GM18867 (cell line): ENCODE results near the gene EXOC3L4.
A peak's percentile ranks its signal among the peaks of the same experiment; 100 is the strongest.

ENCODE experiments used
- ATAC-seq: cut with Tn5 transposase; IDR thresholded peaks from one replicate; pipeline ENCODE4 v1.9.1; 2021; ENCODE audit warnings: mild to moderate bottlenecking, moderate library complexity; ENCODE audit not compliant: unreplicated experiment

EXOC3L4 gene

GRCh38 chr14:103131580-103131979, 37.1 kb downstream of the EXOC3L4 start:
- ATAC-seq, result no peak

- ATAC-seq, result no peak
These were observed 38.1 kb downstream of the EXOC3L4 start for GRCh38 chr14:103132381-103133209.

GRCh38 chr14:103133210-103134140, 39.0 kb downstream of the EXOC3L4 start:
- ATAC-seq, result no peak

GRCh38 chr14:103134405-103134804, 39.9 kb downstream of the EXOC3L4 start:
- ATAC-seq, result no peak

- no peak for ATAC-seq
These were observed 40.4 kb downstream of the EXOC3L4 start for GRCh38 chr14:103134919-103135318.

GRCh38 chr14:103135333-103136260, 41.1 kb downstream of the EXOC3L4 start:
- ATAC-seq, result no peak

GRCh38 chr14:103136388-103137271, 42.1 kb downstream of the EXOC3L4 start:
- ATAC-seq, result no peak

- ATAC-seq, result no peak
These were observed 43.3 kb downstream of the EXOC3L4 start for GRCh38 chr14:103137689-103138300.

- no peak for ATAC-seq
These were observed 44.0 kb downstream of the EXOC3L4 start for GRCh38 chr14:103138301-103139131.

GRCh38 chr14:103139132-103140025, 44.9 kb downstream of the EXOC3L4 start:
- no peak for ATAC-seq

GRCh38 chr14:103140316-103141109, 46.0 kb downstream of the EXOC3L4 start:
- ATAC-seq, result peak; percentile 50

GRCh38 chr14:103141117-103141796, 46.7 kb downstream of the EXOC3L4 start:
- peak; percentile 25 for ATAC-seq

- ATAC-seq, result no peak
These were observed 47.5 kb downstream of the EXOC3L4 start for GRCh38 chr14:103142026-103142425.

- ATAC-seq, result no peak
These were observed 48.3 kb downstream of the EXOC3L4 start for GRCh38 chr14:103142721-103143302.

- ATAC-seq, result no peak
These were observed 49.0 kb downstream of the EXOC3L4 start for GRCh38 chr14:103143506-103143905.

- ATAC-seq, result no peak
These were observed 49.6 kb downstream of the EXOC3L4 start for GRCh38 chr14:103144085-103144484.
